Esophagus squamous epithelium (tissue), 5 donors: ENCODE measurements around the gene LAPTM5. TPM values are rescaled to one million over a fixed set of nuclear protein-coding genes. Genes with fewer than 3 reads are reported as not detected.

Experiments used
- DNase-seq: peaks from one replicate; lab custom pipeline; 2025; lab: John Stamatoyannopoulos, UW
- H3K27ac ChIP-seq, 4 donors: fragments of 200-600 bp; sonication (generic); one replicate each; pipeline ENCODE4 v1.5.1; 2016 to 2019; ENCODE audit warnings: mild to moderate bottlenecking in 1 of 4
- H3K27me3 ChIP-seq, 4 donors: fragments of 200-600 bp; sonication (generic); 1 replicate in 3 of 4; 2 replicates in 1 of 4; pipeline versions ENCODE4 v1.5.1 to v1.6.0; 2017 to 2021; ENCODE audit warnings: antibody characterized with exemption in 1 of 4
- H3K36me3 ChIP-seq, 3 donors: fragments of 200-600 bp; sonication (generic); one replicate each; pipeline ENCODE4 v1.5.1; 2016 to 2019
- H3K4me1 ChIP-seq, 3 donors: fragments of 200-600 bp; sonication (generic); one replicate each; pipeline ENCODE4 v1.5.1; 2017 to 2019
- H3K4me3 ChIP-seq, 4 donors: fragments of 200-600 bp; sonication (generic); 1 replicate in 3 of 4; 2 replicates in 1 of 4; pipeline ENCODE4 v1.5.1; 2016 to 2019; ENCODE audit warnings: mild to moderate bottlenecking in 2 of 4, moderate library complexity in 1 of 4
- H3K9me3 ChIP-seq, 3 donors: fragments of 200-600 bp; sonication (generic); one replicate each; pipeline ENCODE4 v1.5.1; 2016 to 2019
- CTCF ChIP-seq, 6 experiments: fragments of 450-650 bp in 4 of 6; fragments of 200-600 bp in 2 of 6; sonication (generic) in 2 of 6; IDR thresholded peaks; one replicate each; pipeline ENCODE4 v1.5.1; 2016 to 2019; ENCODE audit warnings: antibody characterized with exemption in 6 of 6, mild to moderate bottlenecking in 4 of 6, moderate library complexity in 4 of 6
- POLR2A ChIP-seq, 4 donors: fragments of 450-650 bp; IDR thresholded peaks; one replicate each; pipeline ENCODE4 v1.6.1; 2017; ENCODE audit warnings: antibody characterized with exemption in 4 of 4, mild to moderate bottlenecking in 4 of 4, moderate library complexity in 3 of 4
- WGBS, 2 donors: methylation state at CpG; one replicate each; pipeline ENCODE4 v1.1.5; 2018; 5-methylcytosine and 5-hydroxymethylcytosine counted together
- intact Hi-C: fragments of 100-400 bp; cut with DNase I; formaldehyde crosslinking; loops from one replicate; pipeline ENCODE4 v1.15.0; 2022
- total RNA-seq, 4 donors: library from RNA; depleted of rRNA; stranded (reverse); fragments of >200 nt; gene quantifications; one replicate each; pipeline ENCODE4 v1.1.0, GENCODE V29; 2016
- donor health status: DM: yes; HTN: yes; CAD: no.

LAPTM5 gene
- total RNA-seq, 4 donors from 2014 or later: 6.3 to 53.4 (median 24.6) TPM

GRCh38 chr1:30762930-30763650, 5.5 kb upstream of the LAPTM5 start:
- no peak overlapping the region for H3K4me3 ChIP-seq
- no peaks in the 10 kb centered on the region for H3K27me3 ChIP-seq
- no peak overlapping the region for H3K27ac ChIP-seq
- no peaks in the 10 kb centered on the region for H3K36me3 ChIP-seq
- TF ChIP-seq CTCF (IDR thresholded peaks at IDR 0.05) (no peak), POLR2A (IDR thresholded peaks at IDR 0.05) (no peak)
- peaks cover 0 to 29% (median 0%) of the 10 kb centered on the region in 3 donors for H3K4me1 ChIP-seq
- intact Hi-C loops: no loop called here
- no peak for DNase-seq
- WGBS, 2 donors: 79 to 81% methylated on average over 6 of the region's 7 CpGs
- no peaks in the 10 kb centered on the region for H3K9me3 ChIP-seq

- intact Hi-C loops: no loop called here
- Histone ChIP-seq H3K4me1 (peaks cover 0 to 34% (median 0%) of the 10 kb centered on the region in 3 donors), H3K27me3 (no peaks in the 10 kb centered on the region), H3K9me3 (no peaks in the 10 kb centered on the region), H3K36me3 (no peaks in the 10 kb centered on the region), H3K4me3 (no peak overlapping the region), H3K27ac (peak overlapping the region in 2 of 4 donors; percentile 21 to 23)
- DNase-seq: no peak
- TF ChIP-seq POLR2A (IDR thresholded peaks at IDR 0.05) (no peak), CTCF (IDR thresholded peaks at IDR 0.05) (no peak)
- 57% methylated on average over 4 of the region's 6 CpGs; no CpG with 5 or more reads in 1 of the 2 donors for whole genome bisulfite sequencing, 2 donors
Measured at GRCh38 chr1:30762152-30762929, 4.8 kb upstream of the LAPTM5 start.

GRCh38 chr1:30761381-30762151, 4.0 kb upstream of the LAPTM5 start:
- no peaks in the 10 kb centered on the region for H3K36me3 ChIP-seq
- 43 to 44% methylated on average over 3 to 4 of the region's 11 CpGs for WGBS, 2 donors
- H3K27me3 ChIP-seq: no peaks in the 10 kb centered on the region
- DNase-seq: no peak
- H3K4me3 ChIP-seq: no peak overlapping the region
- TF ChIP-seq POLR2A (IDR thresholded peaks at IDR 0.05) (no peak), CTCF (IDR thresholded peaks at IDR 0.05) (no peak)
- no peaks in the 10 kb centered on the region for H3K9me3 ChIP-seq
- intact Hi-C loops: no loop called here
- peak overlapping the region in 3 of 4 donors; percentile 23 to 49 (median 30) for H3K27ac ChIP-seq
- H3K4me1 ChIP-seq: peaks cover 0 to 37% (median 7%) of the 10 kb centered on the region in 3 donors

DNA sequence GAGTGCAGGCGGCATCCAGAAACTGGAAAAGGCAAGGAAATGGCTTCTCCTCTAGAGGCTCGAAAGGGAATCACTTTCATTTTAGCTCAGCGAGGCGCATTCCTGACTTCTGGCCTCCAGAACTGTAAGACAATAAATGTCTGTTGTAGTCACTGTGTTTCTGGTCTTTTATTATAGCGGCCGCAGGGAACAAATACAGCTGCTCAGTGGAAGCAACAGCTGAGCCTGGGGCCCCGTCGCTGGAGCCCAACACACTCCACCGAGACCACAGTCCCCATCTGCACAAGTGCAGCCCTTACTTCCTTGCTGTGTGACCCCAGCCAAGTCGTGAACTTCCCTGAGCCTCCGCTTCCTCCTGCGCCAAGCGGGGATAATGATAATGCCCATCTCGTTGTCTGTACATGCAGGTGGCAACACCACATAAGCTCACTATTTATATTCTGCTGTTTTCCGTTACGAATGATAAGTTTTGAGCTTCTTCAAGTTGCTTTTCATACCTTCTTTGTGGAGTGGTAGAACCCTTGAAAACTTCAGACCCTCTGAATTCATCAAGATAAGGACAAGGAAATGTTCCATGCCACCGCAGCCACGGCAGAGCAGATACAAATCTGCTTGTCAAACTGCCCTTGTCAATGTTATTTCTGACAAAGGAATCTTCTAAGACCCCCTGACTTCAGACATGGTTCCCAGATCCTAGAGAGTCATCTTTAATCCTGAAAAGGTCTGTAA, 3.2 kb upstream of the LAPTM5 start:
- no peak for DNase-seq
- no peak for TF ChIP-seq POLR2A (IDR thresholded peaks at IDR 0.05)
- no peak for TF ChIP-seq CTCF (IDR thresholded peaks at IDR 0.05)
- Histone ChIP-seq H3K27ac (peak overlapping the region in 2 of 4 donors; percentile 14 to 49), H3K9me3 (no peaks in the 10 kb centered on the region), H3K4me1 (peaks cover 0 to 37% (median 9%) of the 10 kb centered on the region in 3 donors), H3K36me3 (no peaks in the 10 kb centered on the region), H3K27me3 (no peaks in the 10 kb centered on the region), H3K4me3 (no peak overlapping the region)
- 73 to 83% methylated on average over 16 to 18 of the region's 18 CpGs for WGBS, 2 donors
- intact Hi-C loops: no loop called here
